HG02884 (cell line): ENCODE data around the gene PRPF40B.

Source experiments
- ATAC-seq: cut with Tn5 transposase; IDR thresholded peaks from one replicate; pipeline ENCODE4 v1.9.1; 2021; ENCODE audit warnings: mild to moderate bottlenecking, moderate library complexity; ENCODE audit not compliant: unreplicated experiment

Gene PRPF40B

GRCh38 chr12:49680075-49680474 is 56.7 kb downstream of the PRPF40B start:
- ATAC-seq = no peak

- no peak for ATAC-seq
These were observed 60.4 kb downstream of the PRPF40B start for GRCh38 chr12:49683599-49684309.

GRCh38 chr12:49684310-49684854 is 61.0 kb downstream of the PRPF40B start:
- ATAC-seq = no peak

GRCh38 chr12:49687941-49688340 is 64.6 kb downstream of the PRPF40B start:
- no peak for ATAC-seq

GRCh38 chr12:49689237-49689636 is 65.9 kb downstream of the PRPF40B start:
- no peak for ATAC-seq

- ATAC-seq = no peak
These were observed 66.4 kb downstream of the PRPF40B start for GRCh38 chr12:49689785-49690184.

GRCh38 chr12:49692851-49693250 is 69.5 kb downstream of the PRPF40B start:
- no peak for ATAC-seq

GRCh38 chr12:49693931-49694444 is 70.6 kb downstream of the PRPF40B start:
- no peak for ATAC-seq
